Stimulated activated CD8-positive, alpha-beta memory T cell treated with anti-CD3 and anti-CD28 coated beads, Interleukin-15, amount 100 ng/mL, for 48 hours (primary cell): ENCODE data around the gene IMMT.
A peak's percentile ranks its signal among the peaks of the same experiment; 100 is the strongest.

Experiments
- DNase-seq, 2 donors: peaks; one replicate each; pipeline ENCODE4 v3.0.0-alpha.2; 2020; ENCODE audit warnings: low read depth in 2 of 2

IMMT gene

GRCh38 chr2:86143307-86143706 is 52.0 kb downstream of the IMMT start:
- no peak for DNase-seq

- no peak for DNase-seq
Measured at GRCh38 chr2:86142436-86143257, 52.6 kb downstream of the IMMT start.

- DNase-seq: no peak
Measured at GRCh38 chr2:86140969-86141392, 54.3 kb downstream of the IMMT start.

- DNase-seq: no peak
Measured at GRCh38 chr2:86139981-86140380, 55.3 kb downstream of the IMMT start.

GRCh38 chr2:86138736-86139625 is 56.3 kb downstream of the IMMT start:
- no peak for DNase-seq

GRCh38 chr2:86136141-86136540 is 59.1 kb downstream of the IMMT start:
- no peak for DNase-seq

- DNase-seq: no peak
Measured at GRCh38 chr2:86135653-86136052, 59.6 kb downstream of the IMMT start.

- DNase-seq: no peak
Measured at GRCh38 chr2:86134709-86135108, 60.6 kb downstream of the IMMT start.

- no peak for DNase-seq
Measured at GRCh38 chr2:86124683-86125082, 70.6 kb downstream of the IMMT start.

- no peak for DNase-seq
Measured at GRCh38 chr2:86123328-86123925, 71.8 kb downstream of the IMMT start.

GRCh38 chr2:86118130-86118529 is 77.1 kb downstream of the IMMT start:
- DNase-seq: no peak

GRCh38 chr2:86107031-86107430 is 88.2 kb downstream of the IMMT start:
- no peak for DNase-seq

- peak; percentile 90 to 92 for DNase-seq
Measured at GRCh38 chr2:86105969-86106945, 89.0 kb downstream of the IMMT start, which contains the start of gene PTCD3. TSS of gene PTCD3 (plus strand) at chr2:86106235. CDS start at chr2:86106248, 13 bp downstream.

GRCh38 chr2:86105252-86105968 is 89.9 kb downstream of the IMMT start, which contains the start of gene POLR1A:
TSS of gene POLR1A (minus strand) at chr2:86105886. CDS start at chr2:86105776, 110 bp downstream.
- DNase-seq: peak; percentile 73 to 74

- no peak for DNase-seq
Measured at GRCh38 chr2:86102157-86102556, 93.1 kb downstream of the IMMT start.

GRCh38 chr2:86097913-86098312 is 97.3 kb downstream of the IMMT start:
- DNase-seq: no peak

GRCh38 chr2:86097114-86097896 is 98.0 kb downstream of the IMMT start:
- no peak for DNase-seq

GRCh38 chr2:86094229-86094628 is 101.0 kb downstream of the IMMT start:
- no peak for DNase-seq
